Common myeloid progenitor, CD34-positive (primary cell): Measurements from ENCODE around the gene SYNGR4.

Experiments used
- CTCF ChIA-PET: fragments of 350-600 bp; sonication (Branson Sonifier 250); formaldehyde crosslinking; loops from one replicate; lab custom pipeline; 2021; ENCODE audit warnings: antibody characterized with exemption; lab: Charles Lee
- POLR2A ChIA-PET: fragments of 350-600 bp; sonication (Branson Sonifier 250); formaldehyde crosslinking; loops from one replicate; lab custom pipeline; 2021; ENCODE audit warnings: antibody characterized with exemption; lab: Charles Lee
- DNase-seq, 3 donors: peaks; one replicate each; pipeline versions ENCODE4 v3.0.0 to v3.0.0-alpha.2; 2013
- H3K27ac ChIP-seq, 2 experiments: 1 replicate in 1 of 2; 2 replicates in 1 of 2; pipeline ENCODE4 v1.7.0; 2013; ENCODE audit warnings: inconsistent platforms in 2 of 2, low read length in 2 of 2, mild to moderate bottlenecking in 2 of 2, low read depth in 1 of 2, moderate library complexity in 1 of 2; ENCODE audit not compliant: severe bottlenecking in 2 of 2, insufficient read depth in 1 of 2, poor library complexity in 1 of 2
- H3K27me3 ChIP-seq, 5 experiments: replicated peaks in 2 of 5; 1 replicate in 3 of 5; 2 replicates in 2 of 5; pipeline versions ENCODE4 v1.6.1 to v1.7.0; 2013; ENCODE audit warnings: low read length in 4 of 5, mild to moderate bottlenecking in 2 of 5, moderate library complexity in 2 of 5, inconsistent platforms in 1 of 5; ENCODE audit not compliant: insufficient read depth in 5 of 5, control insufficient read depth in 4 of 5
- H3K36me3 ChIP-seq, 4 experiments: 1 replicate in 2 of 4; 2 replicates in 2 of 4; pipeline versions ENCODE4 v1.6.1 to v1.7.0; 2013; ENCODE audit warnings: low read length in 3 of 4, control low read depth in 1 of 4, mild to moderate bottlenecking in 1 of 4; ENCODE audit not compliant: control insufficient read depth in 4 of 4, insufficient read depth in 4 of 4
- H3K4me1 ChIP-seq, 4 experiments: 1 replicate in 3 of 4; 2 replicates in 1 of 4; pipeline versions ENCODE4 v1.6.1 to v1.7.1; 2013; ENCODE audit warnings: low read length in 3 of 4, mild to moderate bottlenecking in 3 of 4, control low read depth in 1 of 4, inconsistent platforms in 1 of 4, moderate library complexity in 1 of 4; ENCODE audit not compliant: control insufficient read depth in 4 of 4, insufficient read depth in 4 of 4; ENCODE audit errors: control extremely low read depth in 1 of 4
- H3K4me3 ChIP-seq, 7 experiments: 1 replicate in 4 of 7; 2 replicates in 3 of 7; pipeline versions ENCODE4 v1.5.1 to v1.7.0; 2013; ENCODE audit warnings: mild to moderate bottlenecking in 7 of 7, low read length in 6 of 7, moderate library complexity in 6 of 7, inconsistent platforms in 2 of 7, low read depth in 2 of 7, control low read depth in 1 of 7; ENCODE audit not compliant: insufficient read depth in 4 of 7, control insufficient read depth in 1 of 7; ENCODE audit errors: extremely low read depth in 1 of 7
- H3K9me3 ChIP-seq, 5 experiments: 1 replicate in 4 of 5; 2 replicates in 1 of 5; pipeline versions ENCODE4 v1.6.1 to v1.7.1; 2013; ENCODE audit warnings: low read length in 4 of 5, mild to moderate bottlenecking in 2 of 5, inconsistent platforms in 1 of 5, low read depth in 1 of 5, moderate library complexity in 1 of 5; ENCODE audit not compliant: control insufficient read depth in 4 of 5, insufficient read depth in 2 of 5; ENCODE audit errors: control extremely low read depth in 1 of 5
- WGBS: methylation state at CpG from one replicate; pipeline ENCODE4 v1.1.5; 2013; ENCODE audit not compliant: insufficient coverage; 5-methylcytosine and 5-hydroxymethylcytosine counted together

Gene SYNGR4

DNA sequence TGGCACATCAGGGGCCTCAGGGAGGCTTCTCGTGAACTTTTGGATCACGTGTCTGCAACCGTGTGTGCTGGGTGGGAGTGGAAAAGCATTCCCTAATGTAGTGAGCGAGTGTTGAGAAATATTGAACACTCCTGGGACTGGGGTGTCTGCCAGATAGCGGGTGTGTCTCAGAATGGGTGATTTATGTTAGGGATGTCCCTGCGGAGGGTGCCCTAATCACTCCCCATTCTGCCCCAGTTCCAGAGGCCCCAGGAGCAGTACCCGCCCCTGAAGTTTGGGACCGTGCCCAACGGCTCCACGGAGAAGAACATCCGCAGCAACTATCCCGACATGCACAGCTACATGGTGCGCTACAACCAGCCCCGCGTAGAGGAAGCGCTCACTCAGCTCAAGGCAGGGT lies 57.4 kb downstream of the SYNGR4 start:
- 91% methylated on average over 16 of the region's 16 CpGs for WGBS
- ChIA-PET CTCF (no interaction called here), POLR2A (no interaction called here)
- Histone ChIP-seq H3K27me3 (no peaks in the 10 kb centered on the region), H3K27ac (no peak overlapping the region), H3K9me3 (no peaks in the 10 kb centered on the region), H3K4me3 (no peak overlapping the region), H3K36me3 (no peaks in the 10 kb centered on the region), H3K4me1 (peaks cover 0 to 24% (median 19%) of the 10 kb centered on the region in 4 experiments)
- DNase-seq = no peak

DNA sequence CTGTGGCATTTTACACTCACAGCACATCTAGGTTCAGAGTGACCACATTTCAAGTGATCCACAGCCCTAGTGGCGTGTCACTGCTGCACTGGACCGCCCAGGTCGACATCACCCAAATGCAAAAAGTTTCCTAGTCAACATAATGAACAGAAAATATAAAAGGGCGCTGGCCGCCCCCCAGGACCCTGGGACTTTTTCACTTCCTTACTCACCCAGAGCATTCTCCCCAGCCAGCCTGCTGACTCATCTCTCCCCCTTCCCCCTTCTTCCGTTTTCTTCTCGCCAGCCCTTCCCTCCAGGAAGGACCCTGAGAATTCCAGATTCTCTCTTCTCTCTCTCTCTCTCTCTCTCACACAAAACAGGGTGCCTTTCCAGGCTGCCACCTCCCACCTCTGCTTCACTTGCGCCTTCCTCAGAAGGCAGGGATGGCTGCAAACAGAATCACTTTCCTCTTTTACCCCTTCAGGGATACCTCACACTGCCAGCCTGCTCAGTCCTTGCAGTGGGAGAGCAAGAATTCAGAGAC lies 60.6 kb downstream of the SYNGR4 start:
- Histone ChIP-seq H3K27ac (peak overlapping the region; percentile 33 to 82), H3K4me3 (peak overlapping the region in 5 of 7 experiments; percentile 19 to 69 (median 46)), H3K36me3 (no peaks in the 10 kb centered on the region), H3K4me1 (peaks cover 0 to 11% (median 7%) of the 10 kb centered on the region in 4 experiments), H3K27me3 (no peaks in the 10 kb centered on the region), H3K9me3 (no peaks in the 10 kb centered on the region)
- 2% methylated on average over 8 of the region's 8 CpGs for WGBS
- peak in 2 of 3 donors; percentile 61 to 66 for DNase-seq
- CTCF ChIA-PET = no interaction called here
- POLR2A ChIA-PET = no interaction called here
